GM18499 (cell line): ENCODE results near the gene CCDC88C.

Source experiments
- ATAC-seq: cut with Tn5 transposase; IDR thresholded peaks from one replicate; pipeline ENCODE4 v1.9.1; 2021; ENCODE audit warnings: moderate number of reproducible peaks; ENCODE audit not compliant: insufficient read depth, unreplicated experiment

The CCDC88C gene

GRCh38 chr14:91399868-91400640 lies 17.6 kb downstream of the CCDC88C start:
- ATAC-seq: no peak

GRCh38 chr14:91398707-91399106 lies 18.9 kb downstream of the CCDC88C start:
- ATAC-seq: no peak

- no peak for ATAC-seq
Measured at GRCh38 chr14:91397965-91398591, 19.5 kb downstream of the CCDC88C start.

GRCh38 chr14:91396959-91397815 lies 20.4 kb downstream of the CCDC88C start:
- no peak for ATAC-seq

- ATAC-seq: no peak
Measured at GRCh38 chr14:91396013-91396660, 21.5 kb downstream of the CCDC88C start.

- no peak for ATAC-seq
Measured at GRCh38 chr14:91395466-91395865, 22.2 kb downstream of the CCDC88C start.

GRCh38 chr14:91394105-91395081 lies 23.2 kb downstream of the CCDC88C start:
- ATAC-seq: no peak

GRCh38 chr14:91392623-91393303 lies 24.9 kb downstream of the CCDC88C start:
- no peak for ATAC-seq

- no peak for ATAC-seq
Measured at GRCh38 chr14:91390165-91390778, 27.3 kb downstream of the CCDC88C start.

- no peak for ATAC-seq
Measured at GRCh38 chr14:91389150-91389549, 28.5 kb downstream of the CCDC88C start.

- ATAC-seq: peak; percentile 52
Measured at GRCh38 chr14:91388551-91388975, 29.1 kb downstream of the CCDC88C start.

- no peak for ATAC-seq
Measured at GRCh38 chr14:91387951-91388381, 29.7 kb downstream of the CCDC88C start.

GRCh38 chr14:91387169-91387835 lies 30.3 kb downstream of the CCDC88C start:
- ATAC-seq: no peak

GRCh38 chr14:91385697-91386096 lies 31.9 kb downstream of the CCDC88C start:
- no peak for ATAC-seq

- no peak for ATAC-seq
Measured at GRCh38 chr14:91385224-91385623, 32.4 kb downstream of the CCDC88C start.

GRCh38 chr14:91383439-91383838 lies 34.2 kb downstream of the CCDC88C start:
- no peak for ATAC-seq

GRCh38 chr14:91381801-91382670 lies 35.6 kb downstream of the CCDC88C start:
- no peak for ATAC-seq
